Lung (tissue), 12 donors: Measurements from ENCODE around the gene FNDC5. TPM values are rescaled to one million over a fixed set of nuclear protein-coding genes. Genes with fewer than 3 reads are reported as not detected.

Experiments
- ATAC-seq: fragments of 200-7000 bp; cut with Tn5 transposase; one replicate; pipeline ENCODE4 v1.9.1; 2020; ENCODE audit warnings: moderate number of reproducible peaks; ENCODE audit not compliant: insufficient read depth, low FRiP score
- DNase-seq, 3 donors: peaks; one replicate each; pipeline ENCODE4 v3.0.0-alpha.2; 2013 to 2017
- H3K27ac ChIP-seq, 2 donors: one replicate each; pipeline ENCODE4 v1.5.1; 2013; ENCODE audit warnings: mild to moderate bottlenecking in 2 of 2, moderate library complexity in 2 of 2, control low read depth in 1 of 2, inconsistent platforms in 1 of 2, low read depth in 1 of 2, low read length in 1 of 2
- H3K27me3 ChIP-seq, 3 donors: one replicate each; pipeline ENCODE4 v1.5.1; 2013; ENCODE audit warnings: low read length in 2 of 3; ENCODE audit not compliant: control insufficient read depth in 3 of 3, insufficient read depth in 3 of 3
- H3K36me3 ChIP-seq, 4 donors: one replicate each; pipeline ENCODE4 v1.5.1; 2013; ENCODE audit warnings: low read length in 4 of 4, mild to moderate bottlenecking in 1 of 4, moderate library complexity in 1 of 4; ENCODE audit not compliant: control insufficient read depth in 4 of 4, insufficient read depth in 4 of 4
- H3K4me1 ChIP-seq, 5 donors: one replicate each; pipeline ENCODE4 v1.5.1; 2013; ENCODE audit warnings: low read length in 5 of 5, mild to moderate bottlenecking in 2 of 5, moderate library complexity in 1 of 5; ENCODE audit not compliant: control insufficient read depth in 5 of 5, insufficient read depth in 5 of 5
- H3K4me3 ChIP-seq: one replicate; pipeline ENCODE4 v1.5.1; 2013; ENCODE audit warnings: mild to moderate bottlenecking, control low read depth, moderate library complexity
- H3K9ac ChIP-seq, 2 donors: one replicate each; pipeline ENCODE4 v1.5.1; 2013; ENCODE audit warnings: low read length in 2 of 2, control low read depth in 1 of 2; ENCODE audit not compliant: insufficient read depth in 1 of 2
- H3K9me3 ChIP-seq, 4 donors: one replicate each; pipeline ENCODE4 v1.5.1; 2013; ENCODE audit warnings: low read length in 3 of 4, mild to moderate bottlenecking in 1 of 4, moderate library complexity in 1 of 4; ENCODE audit not compliant: control insufficient read depth in 4 of 4, insufficient read depth in 3 of 4
- WGBS, 2 donors: extraction: QIAGEN DNeasy Blood & Tissue Kit; methylation state at CpG; one replicate each; pipeline ENCODE4 v1.1.7; 2013; 5-methylcytosine and 5-hydroxymethylcytosine counted together
- polyA plus RNA-seq, 2 donors: library from polyadenylated mRNA; stranded (reverse); fragments of 200-250 nt; gene quantifications; one replicate each; pipeline ENCODE4 v1.2.1, GENCODE V29; 2013
- total RNA-seq, 2 donors: library from RNA; depleted of rRNA in 1 of 2; stranded (reverse); fragments of >200 nt in 1 of 2; gene quantifications; one replicate each; pipeline ENCODE4 v1.2.1, GENCODE V29; 2014 to 2021
- TF ChIP-seq, protein P1 (sequence below): IDR thresholded peaks from 2 replicates; pipeline ENCODE4 v1.5.1; 2012; ENCODE audit warnings: mild to moderate bottlenecking; ENCODE audit errors: control extremely low read depth, extremely low read depth
- donor health status: control.
- donor health status: control.
- donor health status: Bipolar disorder and iron deficiency.
- donor health status: healthy.
- donor health status: DM: yes; HTN: yes; CAD: no.

FNDC5 gene
- total and polyA plus RNA-seq, 4 donors = 0.10 to 5.3 (median 0.25) TPM

DNA sequence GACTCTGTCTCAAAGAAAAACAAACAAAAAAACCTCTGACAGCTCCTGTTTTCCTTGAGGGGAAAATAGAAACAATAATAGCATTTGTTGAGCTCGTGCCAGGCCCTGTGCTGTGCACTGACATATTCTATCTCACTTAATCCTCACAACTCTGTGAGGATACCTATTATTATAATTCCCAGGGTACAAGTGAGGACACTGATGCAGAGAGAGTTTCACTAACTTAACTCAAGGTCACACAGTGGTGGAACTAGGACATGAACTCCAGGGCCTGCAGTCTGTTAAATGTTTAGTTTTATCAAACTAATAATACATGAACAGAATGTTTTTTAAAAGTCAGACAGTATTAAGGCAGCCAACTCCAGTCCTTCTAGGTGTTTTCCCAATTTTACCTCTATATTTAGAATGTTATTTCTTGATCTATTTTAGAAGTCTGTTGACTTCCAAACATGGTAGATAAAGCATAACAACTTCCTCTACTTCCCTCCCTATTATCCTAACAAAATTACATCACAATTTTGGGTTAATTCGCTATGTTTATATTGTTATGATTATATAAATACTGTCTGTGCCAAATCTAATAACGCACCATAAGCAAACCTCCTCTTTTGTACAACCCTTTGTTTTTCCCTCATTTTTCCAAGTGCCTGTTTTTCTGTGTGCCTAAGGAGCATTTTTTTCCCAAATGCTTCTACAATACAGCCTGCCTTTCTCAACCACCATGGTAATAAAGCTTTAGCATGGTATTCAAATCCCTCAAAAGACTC, 4.9 kb downstream of the FNDC5 start:
- DNase-seq = peak in 2 of 3 donors; percentile 55 to 67
- TF ChIP-seq, protein P1, sequence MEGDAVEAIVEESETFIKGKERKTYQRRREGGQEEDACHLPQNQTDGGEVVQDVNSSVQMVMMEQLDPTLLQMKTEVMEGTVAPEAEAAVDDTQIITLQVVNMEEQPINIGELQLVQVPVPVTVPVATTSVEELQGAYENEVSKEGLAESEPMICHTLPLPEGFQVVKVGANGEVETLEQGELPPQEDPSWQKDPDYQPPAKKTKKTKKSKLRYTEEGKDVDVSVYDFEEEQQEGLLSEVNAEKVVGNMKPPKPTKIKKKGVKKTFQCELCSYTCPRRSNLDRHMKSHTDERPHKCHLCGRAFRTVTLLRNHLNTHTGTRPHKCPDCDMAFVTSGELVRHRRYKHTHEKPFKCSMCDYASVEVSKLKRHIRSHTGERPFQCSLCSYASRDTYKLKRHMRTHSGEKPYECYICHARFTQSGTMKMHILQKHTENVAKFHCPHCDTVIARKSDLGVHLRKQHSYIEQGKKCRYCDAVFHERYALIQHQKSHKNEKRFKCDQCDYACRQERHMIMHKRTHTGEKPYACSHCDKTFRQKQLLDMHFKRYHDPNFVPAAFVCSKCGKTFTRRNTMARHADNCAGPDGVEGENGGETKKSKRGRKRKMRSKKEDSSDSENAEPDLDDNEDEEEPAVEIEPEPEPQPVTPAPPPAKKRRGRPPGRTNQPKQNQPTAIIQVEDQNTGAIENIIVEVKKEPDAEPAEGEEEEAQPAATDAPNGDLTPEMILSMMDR = no peak
- Histone ChIP-seq H3K4me3 (no peak overlapping the region), H3K27ac (no peak overlapping the region), H3K27me3 (no peaks in the 10 kb centered on the region), H3K36me3 (peaks cover 0 to 11% (median 0%) of the 10 kb centered on the region in 4 donors), H3K4me1 (peaks cover 0 to 16% (median 0%) of the 10 kb centered on the region in 5 donors), H3K9ac (no peak overlapping the region), H3K9me3 (no peaks in the 10 kb centered on the region)
- ATAC-seq = no peak
- WGBS, 2 donors = 61 to 76% methylated on average over 3 of the region's 3 CpGs

DNA sequence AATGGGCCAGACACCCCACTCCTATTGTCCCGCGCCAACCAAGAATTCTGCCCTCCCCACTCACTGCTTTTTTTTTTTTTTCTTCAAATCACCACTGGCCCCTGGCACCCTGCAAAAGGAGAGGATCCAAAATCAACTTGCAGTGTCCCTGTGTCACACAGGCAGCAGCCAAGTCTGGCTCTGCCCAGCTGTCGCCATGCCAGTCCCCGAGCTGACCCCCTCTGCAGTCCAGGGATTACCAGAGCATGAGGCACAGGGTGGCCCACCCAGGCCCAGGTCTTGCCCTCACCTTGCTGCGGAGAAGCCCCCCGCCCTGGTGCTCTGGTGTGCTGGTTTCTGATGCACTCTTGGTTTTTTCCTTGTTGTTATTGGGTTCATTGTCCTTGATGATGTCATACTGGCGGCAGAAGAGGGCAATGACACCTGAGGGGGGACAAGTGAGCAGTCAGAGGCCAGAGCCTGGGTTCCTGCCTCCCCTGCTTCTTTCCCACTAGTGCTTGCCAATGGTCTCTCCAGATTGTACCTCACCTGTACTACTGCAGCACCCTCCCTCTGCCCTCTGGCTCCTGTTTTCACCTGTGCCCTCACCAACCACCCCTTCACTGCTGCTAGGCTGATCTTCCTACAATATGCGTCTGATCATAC, 6.2 kb downstream of the FNDC5 start:
- Histone ChIP-seq H3K36me3 (peaks cover 0 to 11% (median 0%) of the 10 kb centered on the region in 4 donors), H3K9me3 (no peaks in the 10 kb centered on the region), H3K4me3 (no peak overlapping the region), H3K27me3 (no peaks in the 10 kb centered on the region), H3K4me1 (peaks cover 0 to 10% (median 0%) of the 10 kb centered on the region in 5 donors), H3K27ac (no peak overlapping the region), H3K9ac (no peak overlapping the region)
- TF ChIP-seq, protein P1 = no peak
- no peak for ATAC-seq
- DNase-seq = no peak
- 96 to 98% methylated on average over 8 of the region's 8 CpGs for WGBS, 2 donors

DNA sequence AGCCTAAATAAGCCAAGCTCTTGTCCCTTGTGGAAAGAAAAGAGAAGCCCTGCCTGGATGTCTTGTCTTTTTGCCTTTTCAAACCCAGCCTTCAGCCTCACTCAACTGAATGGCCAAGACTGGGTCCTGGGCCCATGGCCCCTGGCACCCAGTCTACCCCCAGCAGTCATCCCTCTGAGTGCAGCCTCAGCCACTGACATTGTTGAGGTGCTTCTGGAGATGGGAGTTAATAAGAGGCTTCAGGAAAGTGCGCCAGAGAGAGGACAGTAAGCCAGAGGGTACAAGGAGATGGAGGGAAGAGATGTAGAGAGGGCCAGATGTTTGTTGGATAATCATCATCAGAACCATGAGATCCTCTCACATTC, 6.8 kb downstream of the FNDC5 start:
- TF ChIP-seq, protein P1 = no peak
- peaks cover 0 to 11% (median 1%) of the 10 kb centered on the region in 4 donors for H3K36me3 ChIP-seq
- no peak overlapping the region for H3K4me3 ChIP-seq
- no peak overlapping the region for H3K27ac ChIP-seq
- H3K9me3 ChIP-seq = no peaks in the 10 kb centered on the region
- H3K27me3 ChIP-seq = no peaks in the 10 kb centered on the region
- H3K9ac ChIP-seq = no peak overlapping the region
- peaks cover 0 to 10% (median 0%) of the 10 kb centered on the region in 5 donors for H3K4me1 ChIP-seq
- ATAC-seq (no peak), DNase-seq (no peak)
- WGBS, 2 donors = 91 to 100% methylated on average over 1 of the region's 1 CpG
